GM04503 (cell line): ENCODE measurements around the gene SDCCAG8.
A peak's percentile ranks its signal among the peaks of the same experiment; 100 is the strongest.

Experiments used
- DNase-seq: peaks from one replicate; pipeline ENCODE4 v3.0.0-alpha.2; 2012; ENCODE audit warnings: low read depth

The SDCCAG8 gene

DNA sequence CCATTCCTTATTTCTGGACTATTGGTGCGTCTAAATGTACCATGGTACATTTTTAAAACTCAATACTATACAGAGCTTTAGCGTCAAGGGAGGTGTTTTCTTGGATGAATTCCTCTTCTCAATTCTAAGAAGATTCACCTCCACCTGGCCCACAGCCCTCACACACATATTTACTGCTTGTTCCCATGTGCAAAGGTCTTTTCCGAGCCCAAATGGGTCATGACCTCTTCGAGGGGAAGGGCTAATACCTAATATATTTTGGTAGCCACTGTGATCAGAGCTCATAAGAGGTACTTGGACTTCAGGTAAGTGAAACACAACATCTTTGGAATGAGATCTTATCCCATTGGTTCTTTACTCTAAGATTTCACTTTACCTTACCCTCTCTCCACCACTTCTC, 205.9 kb downstream of the SDCCAG8 start:
- no peak for DNase-seq

GRCh38 chr1:243462929-243463697, 207.3 kb downstream of the SDCCAG8 start:
- DNase-seq = no peak

GRCh38 chr1:243465081-243465480, 209.2 kb downstream of the SDCCAG8 start:
- DNase-seq = no peak

DNA sequence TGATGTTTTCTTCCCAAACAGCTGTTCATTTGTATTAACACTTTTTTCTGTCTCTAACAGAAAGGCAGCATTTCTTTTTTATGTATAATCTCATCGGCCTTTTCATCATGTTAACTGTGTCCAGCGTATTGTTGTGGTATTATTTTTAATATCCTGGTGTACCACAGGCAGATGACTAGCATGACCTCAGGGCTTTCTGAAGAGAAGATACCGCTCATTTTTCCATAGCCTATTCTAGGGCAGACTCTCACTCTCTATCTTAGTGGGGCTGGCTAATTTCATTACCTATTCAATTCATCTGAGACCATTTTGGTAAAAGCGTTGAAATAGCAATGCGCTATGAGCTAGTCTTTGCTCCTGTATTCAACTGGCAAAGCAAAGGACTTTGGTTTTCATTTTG, 209.9 kb downstream of the SDCCAG8 start:
- no peak for DNase-seq

DNA sequence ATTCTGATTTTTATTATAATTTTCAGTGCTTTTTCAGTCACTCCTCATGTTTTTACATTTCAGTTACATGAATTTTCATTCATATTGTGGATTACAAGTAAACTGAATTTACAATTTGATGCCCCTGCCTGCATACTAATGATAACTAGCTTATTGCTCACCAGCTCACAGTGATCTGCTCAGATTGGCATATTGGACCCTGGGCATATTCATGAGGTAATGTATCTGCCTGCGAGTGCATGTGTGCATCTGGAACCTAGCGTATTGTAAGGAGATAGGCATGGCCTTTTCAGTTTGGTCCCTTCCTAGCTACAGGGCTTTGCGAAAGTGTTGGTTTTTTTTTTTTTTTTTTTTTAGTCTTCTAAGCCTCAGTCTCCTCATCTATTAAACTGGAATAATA, 213.7 kb downstream of the SDCCAG8 start:
- no peak for DNase-seq

GRCh38 chr1:243470502-243470901, 214.7 kb downstream of the SDCCAG8 start:
- no peak for DNase-seq

- no peak for DNase-seq
These were observed 215.3 kb downstream of the SDCCAG8 start for GRCh38 chr1:243471026-243471685.

DNA sequence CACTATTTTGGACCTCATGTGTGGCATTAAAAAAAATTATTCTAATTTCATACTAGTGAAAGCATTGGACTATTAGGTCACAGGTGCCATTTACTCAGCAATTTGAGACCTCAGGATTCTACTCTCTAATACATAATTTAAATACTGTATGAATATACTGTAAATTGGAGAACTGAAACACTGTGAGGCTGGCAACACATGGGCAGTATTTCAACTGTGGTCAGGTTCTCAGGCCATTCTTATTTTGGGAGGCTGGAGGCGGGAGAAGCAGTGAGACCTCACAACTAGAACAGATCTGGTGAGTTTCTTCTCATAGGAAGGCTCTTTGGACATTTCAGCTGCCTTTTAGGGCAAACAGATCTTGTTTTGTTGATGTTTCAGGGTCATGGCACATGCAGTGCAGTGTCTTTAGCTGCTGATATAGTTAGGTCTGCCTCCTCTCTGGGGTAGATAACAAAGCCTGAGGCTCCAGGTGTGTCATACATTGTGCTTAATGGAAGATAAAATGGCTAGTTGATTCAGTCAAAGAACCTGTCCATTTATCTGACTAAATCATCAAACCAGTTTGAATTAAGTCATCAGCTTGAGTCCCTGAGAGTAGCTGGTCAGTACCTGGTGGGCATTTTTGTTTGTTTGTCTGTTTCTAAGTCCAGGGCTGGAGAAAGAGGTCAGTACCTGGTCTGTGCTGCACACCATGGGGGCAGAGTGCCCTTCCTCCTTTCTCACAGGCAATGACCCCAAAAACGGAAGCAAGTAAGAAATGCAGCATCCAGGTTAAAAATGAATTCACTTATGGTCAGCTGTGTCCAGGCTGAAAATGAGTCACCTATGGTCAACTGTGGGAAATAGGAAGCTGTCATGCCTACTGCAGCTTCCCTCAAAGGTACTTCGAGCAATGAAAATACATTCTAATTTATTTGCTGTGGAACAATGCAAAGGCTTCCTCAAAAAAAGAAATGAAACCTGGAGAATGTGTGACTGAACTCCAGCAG, 216.2 kb downstream of the SDCCAG8 start:
- DNase-seq = no peak

GRCh38 chr1:243473227-243474135, 217.6 kb downstream of the SDCCAG8 start:
- DNase-seq = no peak

- DNase-seq = no peak
These were observed 218.5 kb downstream of the SDCCAG8 start for GRCh38 chr1:243474136-243474881.

GRCh38 chr1:243474906-243475305, 219.1 kb downstream of the SDCCAG8 start:
- DNase-seq = no peak

- no peak for DNase-seq
These were observed 220.1 kb downstream of the SDCCAG8 start for GRCh38 chr1:243475966-243476365.

DNA sequence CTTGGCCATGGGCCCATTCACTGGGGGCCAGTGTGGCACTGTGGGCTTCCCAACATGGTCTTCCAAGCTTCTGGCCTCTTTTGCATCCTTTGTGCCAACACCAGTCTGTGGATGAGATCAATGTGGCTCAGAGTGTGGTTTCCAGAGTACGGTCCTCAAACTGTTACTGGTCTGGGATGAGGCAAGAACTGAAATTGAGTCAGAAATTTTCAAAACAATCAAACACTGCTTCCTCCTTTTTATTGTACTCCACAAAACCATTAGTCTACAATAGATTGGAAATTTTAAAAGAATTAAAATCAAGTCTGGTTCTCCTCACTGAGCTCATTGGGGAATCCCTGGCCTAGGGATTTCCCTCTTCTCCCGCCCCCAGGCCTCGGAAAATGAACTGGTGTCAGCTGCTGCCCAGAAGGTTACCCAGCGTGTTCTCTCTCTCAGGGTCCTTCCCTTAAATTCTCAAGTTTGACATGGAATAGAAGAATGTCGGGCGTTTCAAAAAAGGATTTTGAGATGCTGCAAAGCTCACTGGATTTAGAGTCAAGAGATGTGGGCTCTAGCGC, 222.0 kb downstream of the SDCCAG8 start:
- DNase-seq = no peak

- no peak for DNase-seq
These were observed 225.3 kb downstream of the SDCCAG8 start for GRCh38 chr1:243481101-243481500.

GRCh38 chr1:243482141-243483022, 226.5 kb downstream of the SDCCAG8 start:
- DNase-seq = peak; percentile 75

DNA sequence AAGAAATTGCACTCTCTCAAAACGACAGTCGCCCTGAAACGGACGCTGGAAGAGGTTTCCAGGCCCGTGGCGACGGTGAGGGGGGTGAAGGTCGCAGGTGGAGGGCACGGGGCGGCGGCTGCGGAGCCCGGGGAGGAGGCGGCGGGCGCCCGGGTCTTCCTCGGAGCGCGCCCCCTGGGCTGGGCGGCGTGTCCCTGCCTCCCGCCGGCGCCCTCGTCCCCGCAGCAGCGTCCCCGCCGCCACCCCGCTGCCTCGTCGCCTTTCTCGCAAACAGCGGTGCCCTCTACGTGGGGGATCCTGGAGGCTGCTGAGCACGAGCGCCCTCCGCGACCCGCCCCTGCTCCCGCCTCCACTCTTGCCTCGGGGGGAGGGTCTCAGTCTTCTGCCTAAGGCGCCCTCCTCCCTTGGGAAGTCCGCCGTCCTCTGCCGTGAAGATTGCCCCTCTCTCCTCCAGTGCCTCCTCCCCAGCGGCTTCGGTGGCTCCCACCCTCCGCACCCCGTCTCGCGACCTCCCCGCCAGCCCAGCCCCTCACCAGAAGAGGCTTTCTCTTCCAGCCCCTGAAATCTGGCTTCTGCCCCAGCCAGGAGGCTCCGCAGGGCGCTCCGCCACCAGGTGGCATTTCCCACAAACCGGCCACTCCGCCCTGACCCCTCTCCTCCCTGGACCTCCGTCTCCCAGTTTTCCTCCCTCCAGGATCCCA, 227.4 kb downstream of the SDCCAG8 start:
- no peak for DNase-seq

DNA sequence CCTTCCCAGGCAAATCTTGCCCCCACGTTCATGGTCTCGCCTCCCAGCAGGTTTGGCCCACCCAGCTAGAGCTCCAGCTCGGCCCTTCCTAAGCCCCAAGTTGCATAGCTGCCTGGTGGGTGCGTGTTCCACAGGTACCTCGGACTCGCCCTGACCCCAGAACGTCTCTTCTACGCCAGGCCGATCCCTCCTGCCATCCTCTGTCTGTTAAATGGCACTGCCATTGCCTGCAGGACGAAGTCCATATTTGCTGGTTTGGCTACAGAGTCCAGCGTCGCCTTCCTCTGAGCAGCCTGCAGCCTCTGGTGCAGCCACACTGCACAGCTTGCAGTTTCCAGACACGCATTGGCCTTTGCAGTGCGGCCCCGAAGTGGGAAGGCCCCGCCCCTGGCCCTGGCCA, 228.1 kb downstream of the SDCCAG8 start:
- DNase-seq = no peak

- no peak for DNase-seq
These were observed 231.3 kb downstream of the SDCCAG8 start for GRCh38 chr1:243487036-243487648.
